GM21619 (cell line): Measurements from ENCODE around the gene SPTBN4.
"Not testable (repeated sequence)": the region's sequence is repeated elsewhere in the genome, so short reads cannot be mapped to it uniquely, and the experiment has no call there.

Source experiments
- ATAC-seq: cut with Tn5 transposase; IDR thresholded peaks from one replicate; pipeline ENCODE4 v1.9.1; 2021; ENCODE audit not compliant: unreplicated experiment

The SPTBN4 gene

GRCh38 chr19:40528078-40528477 is 61.3 kb downstream of the SPTBN4 start:
- no peak for ATAC-seq

DNA sequence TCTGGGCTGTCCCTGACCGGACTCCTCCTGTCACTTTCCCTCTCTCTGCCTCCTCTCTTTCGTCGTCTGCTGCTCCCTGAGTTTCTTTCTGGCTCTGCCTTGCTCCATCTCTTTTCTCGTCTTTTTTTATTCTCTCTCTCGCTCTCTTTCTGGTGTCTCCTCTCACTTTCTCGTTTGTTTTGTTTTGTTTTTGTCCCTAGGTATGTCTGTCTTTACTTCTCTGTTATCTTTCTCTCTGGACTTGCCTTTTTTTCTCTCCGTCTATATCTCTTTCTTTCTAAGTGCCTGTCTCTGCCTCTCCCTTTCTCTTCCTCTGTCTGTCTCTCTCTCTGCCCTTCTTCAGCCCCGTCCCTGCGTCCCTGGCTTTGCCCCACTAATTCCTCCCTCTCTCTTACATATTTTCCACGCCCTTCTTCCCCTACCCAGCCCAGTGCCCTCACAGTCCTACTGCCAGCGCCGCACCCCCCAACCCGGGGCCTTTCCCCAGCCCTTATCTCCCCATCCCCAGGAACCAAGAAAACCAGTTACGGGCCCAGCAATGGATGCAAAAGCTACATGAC is 61.8 kb downstream of the SPTBN4 start:
- ATAC-seq: no peak

GRCh38 chr19:40529093-40529954 is 62.5 kb downstream of the SPTBN4 start:
- ATAC-seq: peak; percentile 65

DNA sequence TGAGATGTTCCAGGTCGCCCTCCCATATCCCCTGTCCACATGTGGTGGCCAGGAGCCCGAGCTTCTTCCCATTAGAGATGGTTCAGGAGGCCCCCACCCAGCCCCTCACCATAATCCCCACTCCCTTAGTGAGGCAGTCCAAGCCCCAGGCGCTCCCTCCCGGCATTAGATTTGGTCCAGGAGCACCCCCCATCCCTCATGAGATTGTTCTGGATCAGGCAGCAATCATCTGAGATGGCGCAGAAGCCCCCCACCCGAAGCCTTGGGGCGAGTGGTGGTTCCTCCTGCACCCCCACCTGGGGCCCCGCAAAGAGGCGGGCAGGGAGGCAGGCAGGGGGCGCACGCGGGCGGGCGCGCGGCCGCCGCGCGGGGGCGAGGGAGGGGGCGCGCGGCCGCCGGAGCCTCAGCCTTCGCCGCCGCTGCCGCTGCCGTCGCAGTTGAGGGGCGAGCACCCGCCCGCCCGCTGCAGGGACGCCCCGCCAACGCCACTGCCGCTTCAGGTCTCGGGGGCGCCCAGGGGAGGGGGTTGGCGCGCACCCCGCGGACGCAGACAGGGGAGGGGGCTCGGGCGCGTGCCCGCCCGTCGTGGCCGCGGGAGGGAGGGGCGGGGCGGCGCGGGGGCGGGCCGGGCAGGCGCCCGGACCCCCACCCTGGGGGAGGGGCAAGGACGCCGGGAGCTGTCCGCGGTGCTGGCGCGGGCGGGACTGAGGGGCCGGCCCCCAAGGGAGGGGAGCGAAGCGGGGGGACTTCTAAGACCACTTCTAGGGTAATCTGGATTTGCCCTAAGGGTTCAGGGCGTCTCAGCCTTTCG is 63.5 kb downstream of the SPTBN4 start:
- ATAC-seq: no peak

DNA sequence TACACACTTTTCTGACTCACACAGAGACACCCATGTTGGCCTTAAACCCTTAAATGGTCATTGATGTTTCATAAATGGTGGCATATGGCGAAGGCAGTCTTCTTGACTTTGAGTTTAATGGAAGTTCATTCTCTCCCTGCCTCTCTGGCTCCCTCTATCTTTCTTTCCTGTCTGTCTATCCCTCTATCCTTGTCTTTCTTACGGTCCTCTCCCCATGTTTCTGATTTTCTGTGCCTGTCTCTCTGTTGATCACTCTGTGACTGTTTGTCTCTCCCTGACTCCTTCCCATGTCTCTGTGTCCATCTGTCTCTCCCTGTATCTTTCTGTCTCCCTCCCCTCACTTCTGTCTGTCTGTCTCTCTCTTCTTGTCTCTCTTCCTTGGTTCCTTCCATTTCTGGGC is 66.7 kb downstream of the SPTBN4 start:
- no peak for ATAC-seq

GRCh38 chr19:40534148-40534547 is 67.3 kb downstream of the SPTBN4 start:
- ATAC-seq: no peak

GRCh38 chr19:40539070-40539469 is 72.3 kb downstream of the SPTBN4 start:
- ATAC-seq: no peak

DNA sequence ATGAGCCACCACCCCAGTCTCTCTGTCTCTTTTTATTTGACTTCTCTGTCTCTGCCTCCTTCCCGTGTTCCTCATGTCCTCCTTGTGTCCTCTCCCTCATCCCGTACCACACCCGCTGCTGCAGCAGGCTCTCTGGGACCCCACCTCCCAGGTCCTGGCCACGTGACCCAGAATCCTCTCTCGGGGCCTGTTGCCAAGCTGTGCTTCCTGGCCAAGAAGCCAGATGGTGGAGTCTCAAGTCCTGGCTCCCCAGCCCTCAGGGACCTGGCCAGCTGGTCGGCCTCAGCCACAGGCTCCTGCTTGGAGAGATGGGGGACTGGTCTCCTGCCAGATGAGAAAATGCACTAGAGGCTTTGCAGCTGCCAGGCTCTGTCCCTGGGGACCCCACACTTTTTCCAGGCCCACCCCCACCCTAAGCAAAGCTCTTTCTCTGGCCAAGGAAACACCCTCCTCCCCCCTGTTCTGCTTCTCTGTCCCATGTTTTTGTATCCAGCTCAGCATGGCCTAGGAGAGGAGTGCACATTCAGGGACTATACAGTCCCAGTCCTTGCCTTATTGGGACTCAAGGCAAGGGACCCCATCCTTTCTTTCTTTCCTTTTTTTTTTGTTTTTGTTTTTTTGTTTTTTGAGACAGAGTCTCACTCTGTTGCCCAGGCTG is 75.5 kb downstream of the SPTBN4 start:
- ATAC-seq: no peak

DNA sequence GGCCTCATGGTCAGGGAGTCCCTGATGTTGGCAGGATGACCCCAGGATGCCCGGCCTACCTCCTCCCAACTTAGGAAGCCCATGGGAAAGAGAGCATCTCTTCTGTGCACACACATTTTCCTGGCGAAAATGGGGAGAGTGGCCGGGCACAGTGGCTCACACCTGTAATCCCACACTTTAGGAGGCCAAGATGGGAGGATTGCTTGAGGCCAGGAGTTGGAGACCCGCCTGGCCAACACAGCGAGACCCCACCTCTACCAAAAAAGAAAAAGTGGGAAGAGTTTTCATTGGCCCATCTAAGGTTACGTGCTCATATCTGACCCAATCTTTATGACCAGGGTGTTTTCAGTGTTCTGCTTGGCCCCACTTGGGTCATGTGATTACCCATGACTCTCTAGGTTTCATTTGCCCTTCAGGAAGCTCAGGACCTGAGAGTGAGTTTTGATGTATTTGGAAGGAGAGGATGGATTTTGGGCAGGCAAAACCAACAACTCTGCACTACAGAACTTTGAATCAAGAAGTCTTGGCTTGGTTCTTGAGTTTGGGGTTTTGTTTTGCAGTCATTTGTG is 76.3 kb downstream of the SPTBN4 start:
- no peak for ATAC-seq

DNA sequence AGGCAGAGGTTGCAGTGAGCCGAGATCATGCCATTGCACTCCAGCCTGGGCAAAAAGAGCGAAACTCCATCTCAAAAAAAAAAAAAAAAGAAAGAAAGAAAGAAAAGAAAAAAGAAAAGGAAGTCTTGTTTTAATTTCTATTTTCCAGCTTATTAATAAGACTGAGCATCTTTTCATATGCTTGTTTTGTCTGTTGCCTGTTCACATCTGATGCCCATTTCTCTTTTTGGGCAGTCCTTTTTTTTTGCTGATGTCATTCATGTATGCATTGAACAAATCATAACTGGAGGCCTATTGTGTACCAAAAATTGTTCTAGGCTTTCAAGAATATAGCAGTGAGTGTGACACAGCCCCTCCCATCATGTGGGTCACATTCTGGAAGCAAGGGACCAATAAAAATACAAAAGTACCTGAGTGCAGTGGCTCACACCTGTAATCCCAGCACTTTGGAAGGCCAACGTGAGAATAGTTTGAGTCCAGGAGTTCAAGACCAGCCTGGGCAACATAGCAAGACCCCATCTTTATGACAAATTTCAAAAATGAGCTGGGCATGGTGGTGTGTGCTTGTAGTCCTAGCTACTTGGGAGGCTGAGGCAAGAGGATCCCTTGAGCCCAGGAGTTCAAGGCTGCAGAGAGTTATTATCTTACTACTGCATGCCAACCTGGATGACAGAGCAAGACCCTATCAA is 79.5 kb downstream of the SPTBN4 start:
- ATAC-seq: not testable (repeated sequence)

GRCh38 chr19:40547190-40547589 is 80.4 kb downstream of the SPTBN4 start:
- not testable (repeated sequence) for ATAC-seq

- ATAC-seq: no peak
These were observed 81.0 kb downstream of the SPTBN4 start for GRCh38 chr19:40547836-40548235.

- ATAC-seq: no peak
These were observed 82.4 kb downstream of the SPTBN4 start for GRCh38 chr19:40549007-40549708.

GRCh38 chr19:40550951-40551350 is 84.2 kb downstream of the SPTBN4 start:
- no peak for ATAC-seq

GRCh38 chr19:40552848-40553247 is 86.0 kb downstream of the SPTBN4 start:
- ATAC-seq: no peak

DNA sequence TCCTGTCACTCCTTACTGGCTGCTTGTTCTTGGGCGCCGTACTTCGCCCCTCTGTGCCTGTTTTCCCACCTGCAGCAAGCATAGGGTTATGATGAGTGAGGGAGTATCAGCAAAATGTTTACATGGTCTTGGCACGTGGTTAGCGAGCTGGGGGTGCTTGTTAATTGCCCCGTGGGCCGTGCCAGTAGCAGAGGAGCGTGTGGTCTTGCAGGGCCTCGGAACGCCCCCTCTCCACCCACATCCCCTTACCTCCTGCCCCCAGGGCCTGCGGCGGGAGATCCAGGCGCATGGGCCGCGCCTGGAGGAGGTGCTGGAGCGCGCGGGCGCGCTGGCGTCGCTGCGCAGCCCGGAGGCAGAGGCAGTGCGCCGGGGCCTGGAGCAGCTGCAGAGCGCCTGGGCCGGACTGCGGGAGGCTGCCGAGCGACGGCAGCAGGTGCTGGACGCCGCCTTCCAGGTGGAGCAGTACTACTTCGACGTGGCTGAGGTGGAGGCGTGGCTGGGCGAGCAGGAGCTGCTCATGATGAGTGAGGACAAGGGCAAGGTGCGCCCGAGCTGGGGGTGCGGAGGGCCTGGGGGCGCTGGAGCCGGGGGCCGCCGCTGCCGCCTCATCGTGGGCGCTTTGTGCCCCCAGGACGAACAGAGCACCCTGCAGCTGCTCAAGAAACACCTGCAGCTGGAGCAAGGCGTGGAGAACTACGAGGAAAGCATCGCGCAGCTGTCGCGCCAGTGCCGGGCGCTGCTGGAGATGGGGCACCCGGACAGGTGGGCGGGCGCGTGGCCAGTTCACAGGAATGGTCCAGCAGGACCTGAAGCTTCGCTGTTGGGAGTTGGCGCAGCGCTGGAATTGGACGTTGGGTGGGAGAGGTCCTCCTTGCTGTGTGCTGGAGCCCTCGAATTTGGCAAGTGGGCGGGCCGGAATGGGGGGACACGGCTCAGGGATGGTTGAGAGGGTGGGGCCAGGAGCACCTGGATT is 87.4 kb downstream of the SPTBN4 start:
- ATAC-seq: no peak

DNA sequence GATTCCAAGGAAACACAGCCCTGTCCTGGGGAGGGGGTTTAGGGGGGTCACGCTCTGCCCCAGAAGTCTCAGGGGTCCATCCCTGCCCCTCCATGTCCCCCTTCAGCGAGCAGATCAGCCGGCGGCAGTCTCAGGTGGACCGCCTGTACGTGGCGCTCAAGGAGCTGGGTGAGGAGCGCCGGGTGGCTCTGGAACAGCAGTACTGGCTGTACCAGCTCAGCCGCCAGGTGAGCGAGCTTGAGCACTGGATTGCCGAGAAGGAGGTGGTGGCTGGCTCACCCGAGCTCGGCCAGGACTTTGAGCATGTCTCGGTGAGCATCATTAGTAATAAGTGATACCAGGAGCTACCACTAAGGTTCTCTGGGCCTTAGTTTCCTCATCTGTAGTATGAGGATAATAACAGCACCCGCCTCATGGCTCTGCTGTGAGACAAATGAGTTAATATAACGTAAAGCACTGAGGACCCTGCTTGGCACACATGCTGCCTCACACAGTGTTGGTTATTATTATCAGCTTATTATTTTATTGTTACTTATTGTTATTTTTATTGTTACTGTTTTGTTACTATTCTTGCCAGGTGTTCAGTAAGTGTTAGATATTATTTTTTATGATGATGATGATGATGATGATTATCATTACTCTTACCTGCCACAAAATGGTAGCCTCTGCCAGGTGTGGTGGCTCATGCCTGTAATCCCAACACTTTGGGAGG is 89.3 kb downstream of the SPTBN4 start:
- ATAC-seq: no peak

DNA sequence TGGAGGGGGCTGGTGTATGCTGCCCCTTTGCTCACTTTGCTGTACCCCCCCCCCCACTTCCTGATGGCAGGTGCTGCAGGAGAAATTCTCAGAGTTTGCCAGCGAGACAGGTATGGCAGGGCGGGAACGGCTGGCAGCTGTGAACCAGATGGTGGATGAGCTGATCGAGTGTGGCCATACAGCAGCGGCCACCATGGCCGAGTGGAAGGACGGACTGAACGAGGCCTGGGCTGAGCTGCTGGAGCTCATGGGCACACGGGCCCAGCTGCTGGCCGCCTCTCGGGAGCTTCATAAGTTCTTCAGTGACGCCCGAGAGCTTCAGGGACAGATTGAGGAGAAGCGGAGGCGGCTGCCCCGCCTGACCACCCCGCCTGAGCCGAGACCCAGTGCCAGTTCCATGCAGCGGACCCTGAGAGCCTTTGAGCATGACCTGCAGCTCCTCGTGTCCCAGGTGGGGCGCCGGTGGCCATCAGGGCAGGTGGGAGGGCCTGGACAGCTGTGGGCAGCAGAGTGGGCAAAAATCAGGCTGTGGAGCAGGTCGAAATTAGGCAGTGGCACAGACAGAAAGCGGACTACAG is 90.2 kb downstream of the SPTBN4 start:
- ATAC-seq: no peak
